PC-3 (cell line): ENCODE measurements around the gene ACY1. TPM values are rescaled to one million over a fixed set of nuclear protein-coding genes. Genes with fewer than 3 reads are reported as not detected.
"Not testable (repeated sequence)": the region's sequence is repeated elsewhere in the genome, so short reads cannot be mapped to it uniquely, and the experiment has no call there.

Experiments used
- ATAC-seq: fragments of 200-7000 bp; cut with Tn5 transposase; 2 replicates; pipeline ENCODE4 v1.9.1; 2020; ENCODE audit warnings: mild to moderate bottlenecking, moderate library complexity
- BruUV-seq: library from RNA; stranded (reverse); fragments of 400-500 nt; replicated peaks from 2 replicates; lab custom pipeline; 2021; lab: Mats Ljungman, UMichigan
- CTCF ChIA-PET: fragments of 300-600 bp; sonication (Branson Sonifier 250); formaldehyde crosslinking; loops from one replicate; lab custom pipeline; 2022; ENCODE audit warnings: antibody characterized with exemption; lab: Charles Lee
- POLR2A ChIA-PET: fragments of 300-600 bp; sonication (Branson Sonifier 250); formaldehyde crosslinking; loops from one replicate; lab custom pipeline; 2022; ENCODE audit warnings: antibody characterized with exemption; ENCODE audit not compliant: unreplicated experiment; lab: Charles Lee
- DNase-seq: peaks from one replicate; pipeline ENCODE4 v3.0.0-alpha.2; 2015
- H2AFZ ChIP-seq: fragments of 300-600 bp; sonication (generic); 2 replicates; pipeline ENCODE4 v1.6.0; 2016; ENCODE audit warnings: antibody characterized with exemption, low read length
- H3F3A ChIP-seq: fragments of 300-600 bp; sonication (generic); one replicate; pipeline ENCODE4 v1.6.0; 2017; ENCODE audit warnings: antibody characterized with exemption, low read length, control low read depth, mild to moderate bottlenecking; ENCODE audit not compliant: unreplicated experiment
- H3K27ac ChIP-seq: fragments of 300-600 bp; sonication (generic); 2 replicates; pipeline ENCODE4 v1.5.1; 2016; ENCODE audit warnings: mild to moderate bottlenecking, low read length
- H3K27me3 ChIP-seq: fragments of 300-600 bp; sonication (generic); 2 replicates; pipeline ENCODE4 v1.6.1; 2016; ENCODE audit warnings: low read length, mixed read lengths
- H3K36me3 ChIP-seq: fragments of 300-600 bp; sonication (generic); 2 replicates; pipeline ENCODE4 v1.6.1; 2016; ENCODE audit warnings: low read depth, mixed run types, low read length, mixed read lengths
- H3K4me1 ChIP-seq: fragments of 300-600 bp; sonication (generic); 2 replicates; pipeline ENCODE4 v1.5.1; 2016; ENCODE audit warnings: low read length; ENCODE audit not compliant: insufficient read depth
- H3K4me2 ChIP-seq: fragments of 300-600 bp; sonication (generic); 2 replicates; pipeline ENCODE4 v1.6.0; 2016; ENCODE audit warnings: low read length
- H3K4me3 ChIP-seq: fragments of 300-600 bp; sonication (generic); 2 replicates; pipeline ENCODE4 v1.5.1; 2016; ENCODE audit warnings: mild to moderate bottlenecking, low read length, mixed read lengths
- H3K79me2 ChIP-seq: fragments of 300-600 bp; sonication (generic); 2 replicates; pipeline ENCODE4 v1.6.1; 2017; ENCODE audit warnings: low read length, mixed read lengths
- H3K9ac ChIP-seq: fragments of 300-600 bp; sonication (generic); 2 replicates; pipeline ENCODE4 v1.6.0; 2016; ENCODE audit warnings: mild to moderate bottlenecking, low read length
- H3K9me2 ChIP-seq: fragments of 300-600 bp; sonication (generic); replicated peaks from 2 replicates; pipeline ENCODE4 v1.6.1; 2016; ENCODE audit warnings: mixed run types, low read length, mixed read lengths
- H3K9me3 ChIP-seq: fragments of 300-600 bp; sonication (generic); 2 replicates; pipeline ENCODE4 v1.6.1; 2016; ENCODE audit warnings: low read length, mixed read lengths
- H4K20me1 ChIP-seq: fragments of 300-600 bp; sonication (generic); 2 replicates; pipeline ENCODE4 v1.6.1; 2016; ENCODE audit warnings: low read length, mixed read lengths
- EZH2 ChIP-seq: fragments of 300-600 bp; sonication (generic); IDR thresholded peaks from one replicate; pipeline ENCODE4 v1.6.1; 2017; ENCODE audit warnings: antibody characterized with exemption, mild to moderate bottlenecking, low read length; ENCODE audit not compliant: unreplicated experiment
- EZH2phosphoT487 ChIP-seq: fragments of 300-600 bp; sonication (generic); IDR thresholded peaks from 2 replicates; pipeline ENCODE4 v1.6.1; 2018; ENCODE audit warnings: mild to moderate bottlenecking, antibody characterized with exemption, low read length, borderline replicate concordance
- intact Hi-C: fragments of 100-400 bp; cut with micrococcal nuclease; formaldehyde crosslinking; loops from 2 replicates; pipeline ENCODE4 v1.9.0; 2023
- total RNA-seq: library from RNA; depleted of rRNA; stranded (reverse); fragments of >200 nt; gene quantifications from 2 replicates; pipeline ENCODE4 v1.2.3, GENCODE V29; 2014
- TF ChIP-seq, protein P1 (sequence below): fragments of 300-600 bp; sonication (generic); conservative IDR thresholded peaks from 2 replicates; pipeline ENCODE4 v1.5.1; 2017; ENCODE audit warnings: antibody characterized with exemption, low read depth, mild to moderate bottlenecking, low read length

The ACY1 gene
- total RNA-seq, 1 experiment from 2014 or later, result 71.3 TPM

DNA sequence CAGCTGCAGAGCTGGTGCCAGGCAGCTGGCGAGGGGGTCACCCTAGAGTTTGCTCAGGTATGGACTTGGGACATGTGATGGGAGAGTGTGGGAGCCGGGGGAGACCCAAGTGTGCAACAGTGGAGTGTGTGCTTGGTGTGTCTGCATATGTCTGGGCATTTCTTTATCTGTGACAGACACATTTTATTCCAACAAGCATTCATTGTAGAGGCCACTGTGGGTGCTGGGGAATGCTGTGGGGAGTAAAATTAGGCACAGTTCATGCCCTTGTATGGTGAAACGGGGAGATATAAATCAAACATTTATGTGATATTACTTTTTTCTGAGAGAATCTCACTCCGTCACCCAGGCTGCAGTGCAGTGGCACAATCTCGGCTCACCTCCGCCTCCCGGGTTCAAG is 4.2 kb downstream of the ACY1 start:
- peaks cover 23% of the 10 kb centered on the region for H3K79me2 ChIP-seq
- POLR2A ChIA-PET, result no interaction called here

DNA sequence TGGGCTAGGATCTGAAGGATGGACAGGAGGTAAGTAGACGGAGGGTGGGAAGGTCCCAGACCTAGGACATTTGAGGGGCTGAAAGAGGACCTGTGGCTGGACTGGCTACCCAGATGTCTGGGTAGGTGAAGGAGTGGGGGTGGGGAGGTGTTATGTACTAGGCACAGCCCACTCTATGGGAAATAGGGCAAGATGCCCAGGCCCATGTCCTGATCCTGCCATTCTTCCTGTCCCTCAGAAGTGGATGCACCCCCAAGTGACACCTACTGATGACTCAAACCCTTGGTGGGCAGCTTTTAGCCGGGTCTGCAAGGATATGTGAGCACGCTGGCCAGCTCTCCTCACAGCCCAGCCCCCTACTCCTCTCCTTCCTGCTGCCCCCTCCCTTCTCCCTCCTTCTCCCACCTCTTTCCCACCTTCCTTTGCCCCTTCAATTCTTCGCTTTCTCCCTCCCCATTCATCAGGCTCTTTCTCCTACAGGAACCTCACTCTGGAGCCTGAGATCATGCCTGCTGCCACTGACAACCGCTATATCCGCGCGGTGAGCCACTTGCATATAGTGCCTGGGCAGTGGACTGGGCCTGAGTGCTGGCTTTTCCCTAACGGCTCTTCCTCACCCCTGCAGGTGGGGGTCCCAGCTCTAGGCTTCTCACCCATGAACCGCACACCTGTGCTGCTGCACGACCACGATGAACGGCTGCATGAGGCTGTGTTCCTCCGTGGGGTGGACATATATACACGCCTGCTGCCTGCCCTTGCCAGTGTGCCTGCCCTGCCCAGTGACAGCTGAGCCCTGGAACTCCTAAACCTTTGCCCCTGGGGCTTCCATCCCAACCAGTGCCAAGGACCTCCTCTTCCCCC is 5.2 kb downstream of the ACY1 start:
- Histone ChIP-seq H3K4me2 (no peak overlapping the region), H4K20me1 (no peaks in the 10 kb centered on the region), H3K9me3 (no peaks in the 10 kb centered on the region), H3K4me3 (no peak overlapping the region), H3K9ac (no peak overlapping the region), H3F3A (peaks cover 8% of the 10 kb centered on the region), H3K27ac (no peak overlapping the region), H3K9me2 (no peaks in the 10 kb centered on the region), H3K79me2 (peaks cover 28% of the 10 kb centered on the region), H3K27me3 (no peaks in the 10 kb centered on the region), H2AFZ (no peak overlapping the region), H3K4me1 (peaks cover 7% of the 10 kb centered on the region), H3K36me3 (peaks cover 14% of the 10 kb centered on the region)
- no TSS peak for BruUV-seq
- TF ChIP-seq, protein P1, sequence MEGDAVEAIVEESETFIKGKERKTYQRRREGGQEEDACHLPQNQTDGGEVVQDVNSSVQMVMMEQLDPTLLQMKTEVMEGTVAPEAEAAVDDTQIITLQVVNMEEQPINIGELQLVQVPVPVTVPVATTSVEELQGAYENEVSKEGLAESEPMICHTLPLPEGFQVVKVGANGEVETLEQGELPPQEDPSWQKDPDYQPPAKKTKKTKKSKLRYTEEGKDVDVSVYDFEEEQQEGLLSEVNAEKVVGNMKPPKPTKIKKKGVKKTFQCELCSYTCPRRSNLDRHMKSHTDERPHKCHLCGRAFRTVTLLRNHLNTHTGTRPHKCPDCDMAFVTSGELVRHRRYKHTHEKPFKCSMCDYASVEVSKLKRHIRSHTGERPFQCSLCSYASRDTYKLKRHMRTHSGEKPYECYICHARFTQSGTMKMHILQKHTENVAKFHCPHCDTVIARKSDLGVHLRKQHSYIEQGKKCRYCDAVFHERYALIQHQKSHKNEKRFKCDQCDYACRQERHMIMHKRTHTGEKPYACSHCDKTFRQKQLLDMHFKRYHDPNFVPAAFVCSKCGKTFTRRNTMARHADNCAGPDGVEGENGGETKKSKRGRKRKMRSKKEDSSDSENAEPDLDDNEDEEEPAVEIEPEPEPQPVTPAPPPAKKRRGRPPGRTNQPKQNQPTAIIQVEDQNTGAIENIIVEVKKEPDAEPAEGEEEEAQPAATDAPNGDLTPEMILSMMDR, result no peak
- TF ChIP-seq EZH2phosphoT487 (no peak), EZH2 (no peak)
- ChIA-PET CTCF (no interaction called here), POLR2A (no interaction called here)
- no peak for ATAC-seq
- DNase-seq, result no peak
- intact Hi-C loops, result no loop called here

More for the DNA sequence above, 4.2 kb downstream of the ACY1 start:
- Histone ChIP-seq H3K27me3 (no peaks in the 10 kb centered on the region), H3F3A (peaks cover 4% of the 10 kb centered on the region), H3K9me2 (no peaks in the 10 kb centered on the region), H4K20me1 (no peaks in the 10 kb centered on the region), H3K27ac (no peak overlapping the region), H3K4me3 (no peak overlapping the region), H2AFZ (no peak overlapping the region), H3K36me3 (peaks cover 6% of the 10 kb centered on the region), H3K4me1 (peaks cover 12% of the 10 kb centered on the region), H3K9me3 (no peaks in the 10 kb centered on the region), H3K9ac (no peak overlapping the region), H3K4me2 (no peak overlapping the region)
- BruUV-seq, result no TSS peak
- intact Hi-C loops, result no loop called here
- ATAC-seq (no peak), DNase-seq (no peak)
- CTCF ChIA-PET, result no interaction called here
- TF ChIP-seq, protein P1, result no peak
- TF ChIP-seq EZH2phosphoT487 (no peak), EZH2 (no peak)

DNA sequence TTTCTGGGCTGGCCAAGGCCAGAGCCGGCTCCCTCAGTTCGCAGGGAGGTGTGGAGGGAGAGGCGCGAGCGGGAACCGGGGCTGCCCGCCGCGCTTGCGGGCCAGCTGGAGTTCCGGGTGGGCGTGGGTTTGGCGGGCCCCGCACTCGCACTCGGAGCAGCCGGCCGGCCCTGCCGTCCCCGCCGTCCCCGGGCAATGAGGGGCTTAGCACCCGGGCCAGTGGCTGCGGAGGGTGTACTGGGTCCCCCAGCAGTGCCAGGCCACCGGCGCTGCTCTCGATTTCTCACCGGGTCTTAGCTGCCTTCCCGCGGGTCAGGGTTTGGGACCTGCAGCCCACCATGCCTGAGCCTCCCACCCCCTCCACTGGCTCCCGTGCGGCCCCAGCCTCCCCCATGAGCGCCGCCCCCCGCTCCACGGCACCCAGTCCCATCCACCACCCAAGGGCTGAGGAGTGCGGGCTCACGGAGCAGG is 7.2 kb downstream of the ACY1 start:
- H3K9me3 ChIP-seq, H3K27me3 ChIP-seq, BruUV-seq, POLR2A ChIA-PET, H2AFZ ChIP-seq, H4K20me1 ChIP-seq, intact Hi-C loops, H3K27ac ChIP-seq, H3K4me3 ChIP-seq, ATAC-seq, DNase-seq, H3K9ac ChIP-seq, H3K4me2 ChIP-seq, H3K9me2 ChIP-seq: not testable (repeated sequence)
- peaks cover 18% of the 10 kb centered on the region for H3F3A ChIP-seq
- CTCF ChIA-PET, result interaction anchor here (1.1 kb wide), 1 partner anchor 49 kb away, joined by 4 read pairs; the partner anchor contains the start of gene RRP9
- H3K36me3 ChIP-seq, result peaks cover 29% of the 10 kb centered on the region
- H3K79me2 ChIP-seq, result peaks cover 30% of the 10 kb centered on the region
- peaks cover 12% of the 10 kb centered on the region for H3K4me1 ChIP-seq
